Mucosa of descending colon (tissue), 3 donors: Measurements from ENCODE around the gene TC2N. TPM values are rescaled to one million over a fixed set of nuclear protein-coding genes. Genes with fewer than 3 reads are reported as not detected.

Experiments
- ATAC-seq: fragments of 200-7000 bp; cut with Tn5 transposase; one replicate; pipeline ENCODE4 v1.9.1; 2020; ENCODE audit warnings: mild to moderate bottlenecking, moderate library complexity
- DNase-seq, 3 donors: peaks; one replicate each; pipeline ENCODE4 v3.0.0-alpha.2; 2020
- H3K36me3 ChIP-seq: fragments of 200-600 bp; one replicate; pipeline ENCODE4 v1.8.0; 2021; ENCODE audit warnings: low read depth, mild to moderate bottlenecking
- H3K4me1 ChIP-seq: fragments of 200-600 bp; one replicate; pipeline ENCODE4 v1.8.0; 2021; ENCODE audit warnings: low read depth, mild to moderate bottlenecking
- H3K4me3 ChIP-seq: fragments of 200-600 bp; one replicate; pipeline ENCODE4 v1.8.0; 2021; ENCODE audit warnings: mild to moderate bottlenecking
- H3K9me3 ChIP-seq: fragments of 200-600 bp; one replicate; pipeline ENCODE4 v1.8.0; 2021; ENCODE audit warnings: mild to moderate bottlenecking
- CTCF ChIP-seq: fragments of 200-600 bp; IDR thresholded peaks from one replicate; pipeline ENCODE4 v1.8.0; 2022; ENCODE audit warnings: antibody characterized with exemption, mild to moderate bottlenecking
- intact Hi-C, 2 donors: fragments of 100-400 bp; cut with DNase I in 1 of 2; cut with micrococcal nuclease in 1 of 2; formaldehyde crosslinking; loops; one replicate each; pipeline versions ENCODE4 v1.11.0 to v1.11.1; 2022; cut with DNase I, micrococcal nuclease
- total RNA-seq, 3 donors: library from RNA; stranded (reverse); fragmentation: NEBNext Ultra II Directional in 2 of 3; extraction: Animal tissue kit (Norgen Biotek cat#: 25700) in 2 of 3; gene quantifications; one replicate each; pipeline versions ENCODE4 v1.2.1 to v1.2.4, GENCODE V29; 2021 to 2023
- donor health status: DM: no; HTN: no; CAD: no; lungs with moderate emphysema.
- donor health status: DM: no; HTN: no; CAD: no.
- donor health status: DM: no; HTN: yes; CAD: no.

The TC2N gene
- total RNA-seq, 3 donors from 2014 or later = 39.0 to 75.1 (median 63.6) TPM

GRCh38 chr14:91866511-91867295, 633 bp downstream of the TC2N start:
- no peak overlapping the region for H3K4me3 ChIP-seq
- ATAC-seq (no peak), DNase-seq (no peak)
- no peaks in the 10 kb centered on the region for H3K36me3 ChIP-seq
- peaks cover 15% of the 10 kb centered on the region for H3K4me1 ChIP-seq
- TF ChIP-seq CTCF = no peak
- intact Hi-C loops = no loop called here
- H3K9me3 ChIP-seq = no peaks in the 10 kb centered on the region

GRCh38 chr14:91866061-91866460, 1.3 kb downstream of the TC2N start:
- no peaks in the 10 kb centered on the region for H3K9me3 ChIP-seq
- TF ChIP-seq CTCF = no peak
- no peaks in the 10 kb centered on the region for H3K36me3 ChIP-seq
- intact Hi-C loops = no loop called here
- H3K4me3 ChIP-seq = no peak overlapping the region
- DNase-seq (no peak), ATAC-seq (no peak)
- H3K4me1 ChIP-seq = peaks cover 8% of the 10 kb centered on the region

DNA sequence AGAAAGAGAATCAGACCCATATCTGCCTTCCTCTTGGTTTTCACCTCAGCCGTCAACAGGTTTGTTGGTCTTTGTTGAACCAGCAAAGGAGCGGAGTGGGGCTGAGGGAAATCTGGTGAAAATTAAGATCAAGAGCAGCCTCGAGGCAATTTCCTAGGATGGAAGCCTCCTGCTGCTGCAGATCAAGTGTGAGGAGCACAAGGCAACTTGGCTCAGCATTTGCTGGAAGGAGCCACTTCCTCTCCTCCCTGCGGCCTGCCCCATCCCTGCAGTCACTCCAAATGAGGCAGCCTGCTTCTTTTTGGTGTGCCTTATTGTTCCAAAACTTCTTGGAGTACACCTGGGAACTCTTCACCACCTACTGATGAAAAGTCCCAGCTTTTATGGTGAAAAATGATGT, 4.9 kb downstream of the TC2N start:
- Histone ChIP-seq H3K36me3 (no peaks in the 10 kb centered on the region), H3K4me1 (no peaks in the 10 kb centered on the region), H3K9me3 (no peaks in the 10 kb centered on the region), H3K4me3 (no peak overlapping the region)
- intact Hi-C loops = no loop called here
- no peak for TF ChIP-seq CTCF
- DNase-seq (no peak), ATAC-seq (no peak)

- intact Hi-C loops = no loop called here
Observed at GRCh38 chr14:91861091-91861490, 6.2 kb downstream of the TC2N start.

DNA sequence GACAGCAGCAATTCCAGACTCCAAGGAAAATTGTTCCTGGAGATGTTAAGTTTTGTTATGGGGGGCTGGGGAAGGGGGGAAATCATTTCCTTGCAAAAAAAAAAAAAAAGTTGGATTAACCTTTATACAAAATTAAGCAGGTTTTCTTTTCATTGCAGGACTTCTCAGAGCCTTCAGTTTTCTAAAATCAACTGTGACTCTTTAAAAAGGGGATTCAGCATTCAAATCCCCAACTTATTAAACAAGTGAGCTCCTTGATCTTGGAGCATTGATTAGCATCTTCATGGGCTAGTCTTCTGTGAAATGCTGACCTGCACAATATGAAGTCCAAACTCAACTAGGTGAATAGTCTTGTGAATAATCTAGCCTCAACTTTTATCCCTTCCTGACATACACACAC, 7.1 kb downstream of the TC2N start:
- Histone ChIP-seq H3K4me1 (no peaks in the 10 kb centered on the region), H3K9me3 (no peaks in the 10 kb centered on the region), H3K4me3 (no peak overlapping the region), H3K36me3 (no peaks in the 10 kb centered on the region)
- ATAC-seq = no peak
- intact Hi-C loops = no loop called here
- no peak for TF ChIP-seq CTCF
- no peak for DNase-seq

More at GRCh38 chr14:91861091-91861490, 6.2 kb downstream of the TC2N start:
- DNase-seq (no peak), ATAC-seq (peak; percentile 26)
- Histone ChIP-seq H3K9me3 (no peaks in the 10 kb centered on the region), H3K4me3 (no peak overlapping the region), H3K36me3 (no peaks in the 10 kb centered on the region), H3K4me1 (no peaks in the 10 kb centered on the region)
- no peak for TF ChIP-seq CTCF
